ENCODE results near the gene SP6.

SP6 gene

GRCh38 chr17:47850373-47850691, 631 bp downstream of the SP6 start:
- peaks cover 0 to 7% of the 10 kb centered on the region in 2 experiments for H3K4me1 ChIP-seq (ENCODE audit: control insufficient read depth in 1 of 2, insufficient read depth in 1 of 2, low read depth in 1 of 2, low read length in 1 of 2)
- no peak overlapping the region for H3K4me3 ChIP-seq (ENCODE audit: low read depth in 1 of 2, low read length in 1 of 2)
- no peaks in the 10 kb centered on the region for H3K36me3 ChIP-seq
- no peak overlapping the region for H3K27ac ChIP-seq
- H3K27me3 ChIP-seq = peaks cover 100% of the 10 kb centered on the region
- no peak for TF ChIP-seq CTCF (IDR thresholded peaks at IDR 0.05)
- H3K9me3 ChIP-seq = no peaks in the 10 kb centered on the region

- TF ChIP-seq CTCF (IDR thresholded peaks at IDR 0.05) = no peak
- H3K4me3 ChIP-seq (ENCODE audit: low read depth in 1 of 2, low read length in 1 of 2) = no peak overlapping the region
- H3K27ac ChIP-seq = no peak overlapping the region
- H3K36me3 ChIP-seq = no peaks in the 10 kb centered on the region
- no peaks in the 10 kb centered on the region for H3K9me3 ChIP-seq
- H3K27me3 ChIP-seq = peaks cover 100% of the 10 kb centered on the region
- H3K4me1 ChIP-seq (ENCODE audit: control insufficient read depth in 1 of 2, insufficient read depth in 1 of 2, low read depth in 1 of 2, low read length in 1 of 2) = peaks cover 0 to 7% of the 10 kb centered on the region in 2 experiments
Measured at GRCh38 chr17:47848198-47848513, 2.8 kb downstream of the SP6 start.

- Histone ChIP-seq H3K36me3 (no peaks in the 10 kb centered on the region), H3K27ac (no peak overlapping the region), H3K4me3 (ENCODE audit: low read depth in 1 of 2, low read length in 1 of 2) (no peak overlapping the region), H3K4me1 (ENCODE audit: control insufficient read depth in 1 of 2, insufficient read depth in 1 of 2, low read depth in 1 of 2, low read length in 1 of 2) (peaks cover 0 to 7% of the 10 kb centered on the region in 2 experiments), H3K27me3 (peaks cover 96% of the 10 kb centered on the region), H3K9me3 (no peaks in the 10 kb centered on the region)
- TF ChIP-seq CTCF (IDR thresholded peaks at IDR 0.05) = no peak
Measured at GRCh38 chr17:47847341-47848197, 3.4 kb downstream of the SP6 start.

GRCh38 chr17:47846716-47847340, 4.1 kb downstream of the SP6 start:
- Histone ChIP-seq H3K27ac (no peak overlapping the region), H3K4me3 (ENCODE audit: low read depth in 1 of 2, low read length in 1 of 2) (no peak overlapping the region), H3K36me3 (no peaks in the 10 kb centered on the region), H3K27me3 (peaks cover 89% of the 10 kb centered on the region), H3K9me3 (no peaks in the 10 kb centered on the region), H3K4me1 (ENCODE audit: control insufficient read depth in 1 of 2, insufficient read depth in 1 of 2, low read depth in 1 of 2, low read length in 1 of 2) (peaks cover 0 to 7% of the 10 kb centered on the region in 2 experiments)
- no peak for TF ChIP-seq CTCF (IDR thresholded peaks at IDR 0.05)

- Histone ChIP-seq H3K27ac (no peak overlapping the region), H3K36me3 (no peaks in the 10 kb centered on the region), H3K9me3 (no peaks in the 10 kb centered on the region), H3K4me1 (ENCODE audit: control insufficient read depth in 1 of 2, insufficient read depth in 1 of 2, low read depth in 1 of 2, low read length in 1 of 2) (peaks cover 7% of the 10 kb centered on the region in 2 experiments), H3K4me3 (ENCODE audit: low read depth in 1 of 2, low read length in 1 of 2) (no peak overlapping the region), H3K27me3 (peaks cover 77% of the 10 kb centered on the region)
- no peak for TF ChIP-seq CTCF (IDR thresholded peaks at IDR 0.05)
Measured at GRCh38 chr17:47845716-47846075, 5.3 kb downstream of the SP6 start.

Measured in neutrophil (primary cell).